PC-3 (cell line): ENCODE data around the gene CAPN1.

Experiments
- EZH2 ChIP-seq: fragments of 300-600 bp; sonication (generic); IDR thresholded peaks from one replicate; pipeline ENCODE4 v1.6.1; 2017; ENCODE audit warnings: antibody characterized with exemption, mild to moderate bottlenecking, low read length; ENCODE audit not compliant: unreplicated experiment
- EZH2phosphoT487 ChIP-seq: fragments of 300-600 bp; sonication (generic); IDR thresholded peaks from 2 replicates; pipeline ENCODE4 v1.6.1; 2018; ENCODE audit warnings: mild to moderate bottlenecking, antibody characterized with exemption, low read length, borderline replicate concordance
- TF ChIP-seq, protein P1 (sequence below): fragments of 300-600 bp; sonication (generic); conservative IDR thresholded peaks from 2 replicates; pipeline ENCODE4 v1.5.1; 2017; ENCODE audit warnings: antibody characterized with exemption, low read depth, mild to moderate bottlenecking, low read length

DNA sequence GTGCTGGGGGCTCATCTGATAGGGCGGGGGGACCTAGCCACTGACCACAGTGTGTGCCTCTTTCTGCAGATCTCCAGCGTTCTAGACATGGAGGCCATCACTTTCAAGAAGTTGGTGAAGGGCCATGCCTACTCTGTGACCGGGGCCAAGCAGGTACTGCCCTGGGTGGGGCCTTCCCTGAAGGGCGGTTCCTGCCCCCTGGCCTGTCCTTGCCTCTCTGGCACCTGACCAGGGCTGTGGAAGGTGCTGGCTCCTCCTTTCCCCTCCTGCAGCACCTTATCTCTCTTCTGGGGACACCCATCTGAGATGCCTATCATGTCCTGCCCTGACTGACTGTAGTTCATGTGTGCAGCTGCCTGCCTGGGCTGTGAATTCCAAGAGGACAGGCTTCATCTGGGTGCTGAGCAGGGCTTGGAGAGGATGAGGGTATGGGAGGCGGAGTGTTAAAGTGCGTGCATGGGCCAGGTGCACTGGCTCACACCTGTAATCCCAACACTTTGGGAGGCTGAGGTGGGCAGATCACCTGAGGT lies 5.5 kb downstream of the CAPN1 start:
- TF ChIP-seq, protein P1, sequence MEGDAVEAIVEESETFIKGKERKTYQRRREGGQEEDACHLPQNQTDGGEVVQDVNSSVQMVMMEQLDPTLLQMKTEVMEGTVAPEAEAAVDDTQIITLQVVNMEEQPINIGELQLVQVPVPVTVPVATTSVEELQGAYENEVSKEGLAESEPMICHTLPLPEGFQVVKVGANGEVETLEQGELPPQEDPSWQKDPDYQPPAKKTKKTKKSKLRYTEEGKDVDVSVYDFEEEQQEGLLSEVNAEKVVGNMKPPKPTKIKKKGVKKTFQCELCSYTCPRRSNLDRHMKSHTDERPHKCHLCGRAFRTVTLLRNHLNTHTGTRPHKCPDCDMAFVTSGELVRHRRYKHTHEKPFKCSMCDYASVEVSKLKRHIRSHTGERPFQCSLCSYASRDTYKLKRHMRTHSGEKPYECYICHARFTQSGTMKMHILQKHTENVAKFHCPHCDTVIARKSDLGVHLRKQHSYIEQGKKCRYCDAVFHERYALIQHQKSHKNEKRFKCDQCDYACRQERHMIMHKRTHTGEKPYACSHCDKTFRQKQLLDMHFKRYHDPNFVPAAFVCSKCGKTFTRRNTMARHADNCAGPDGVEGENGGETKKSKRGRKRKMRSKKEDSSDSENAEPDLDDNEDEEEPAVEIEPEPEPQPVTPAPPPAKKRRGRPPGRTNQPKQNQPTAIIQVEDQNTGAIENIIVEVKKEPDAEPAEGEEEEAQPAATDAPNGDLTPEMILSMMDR, result no peak
- no peak for TF ChIP-seq EZH2
- no peak for TF ChIP-seq EZH2phosphoT487
